ENCODE data around the gene CSF2RB.

CSF2RB gene

GRCh38 chr22:36953239-36954080 lies 40.0 kb downstream of the CSF2RB start:
- TF ChIP-seq TCF12 (IDR thresholded peaks at IDR 0.05; ENCODE audit: low read depth) (no peak), FOXM1 (IDR thresholded peaks at IDR 0.05; ENCODE audit: borderline replicate concordance, low read depth) (no peak), EGR1 (IDR thresholded peaks at IDR 0.05) (no peak), REST (IDR thresholded peaks at IDR 0.05; ENCODE audit: low read depth) (no peak), ZBTB7A (IDR thresholded peaks at IDR 0.05; ENCODE audit: low read depth) (no peak), USF1 (IDR thresholded peaks at IDR 0.05) (no peak), YY1 (IDR thresholded peaks at IDR 0.05; ENCODE audit: low read depth) (no peak), TAF1 (IDR thresholded peaks at IDR 0.05; ENCODE audit: low read depth) (no peak), EP300 (IDR thresholded peaks at IDR 0.05; ENCODE audit: borderline replicate concordance) (no peak)

GRCh38 chr22:36954251-36955014 lies 41.0 kb downstream of the CSF2RB start:
- TF ChIP-seq YY1 (IDR thresholded peaks at IDR 0.05; ENCODE audit: low read depth): no peak
- TF ChIP-seq CEBPB (IDR thresholded peaks at IDR 0.05): no peak
- no peak for TF ChIP-seq EP300 (IDR thresholded peaks at IDR 0.05; ENCODE audit: borderline replicate concordance)
- no peak for TF ChIP-seq NFIC (IDR thresholded peaks at IDR 0.05)

GRCh38 chr22:36955691-36956090 lies 42.3 kb downstream of the CSF2RB start:
- no peak for TF ChIP-seq EP300 (IDR thresholded peaks at IDR 0.05; ENCODE audit: borderline replicate concordance)

GRCh38 chr22:36958366-36958765 lies 44.9 kb downstream of the CSF2RB start:
- no peak for TF ChIP-seq ZBTB7A (IDR thresholded peaks at IDR 0.05; ENCODE audit: low read depth)
- TF ChIP-seq NFIC (IDR thresholded peaks at IDR 0.05): no peak
- TF ChIP-seq YY1 (IDR thresholded peaks at IDR 0.05; ENCODE audit: low read depth): no peak
- TF ChIP-seq USF1 (IDR thresholded peaks at IDR 0.05): no peak

GRCh38 chr22:36961626-36962025 lies 48.2 kb downstream of the CSF2RB start:
- TF ChIP-seq TAF1 (IDR thresholded peaks at IDR 0.05; ENCODE audit: low read depth): no peak
- TF ChIP-seq NFIC (IDR thresholded peaks at IDR 0.05): no peak
- no peak for TF ChIP-seq TCF12 (IDR thresholded peaks at IDR 0.05; ENCODE audit: low read depth)
- no peak for TF ChIP-seq USF1 (IDR thresholded peaks at IDR 0.05)
- no peak for TF ChIP-seq EGR1 (IDR thresholded peaks at IDR 0.05)
- TF ChIP-seq CREB1 (IDR thresholded peaks at IDR 0.05; ENCODE audit: low read depth): no peak
- no peak for TF ChIP-seq CEBPB (IDR thresholded peaks at IDR 0.05)
- TF ChIP-seq YY1 (IDR thresholded peaks at IDR 0.05; ENCODE audit: low read depth): no peak
- TF ChIP-seq EP300 (IDR thresholded peaks at IDR 0.05; ENCODE audit: borderline replicate concordance): no peak

GRCh38 chr22:36963302-36963701 lies 49.9 kb downstream of the CSF2RB start:
- TF ChIP-seq EP300 (IDR thresholded peaks at IDR 0.05; ENCODE audit: borderline replicate concordance): no peak

- TF ChIP-seq FOXM1 (IDR thresholded peaks at IDR 0.05; ENCODE audit: borderline replicate concordance, low read depth) (no peak), YY1 (IDR thresholded peaks at IDR 0.05; ENCODE audit: low read depth) (no peak), EP300 (IDR thresholded peaks at IDR 0.05; ENCODE audit: borderline replicate concordance) (no peak), TCF12 (IDR thresholded peaks at IDR 0.05; ENCODE audit: low read depth) (no peak), NFIC (IDR thresholded peaks at IDR 0.05) (no peak), CREB1 (IDR thresholded peaks at IDR 0.05; ENCODE audit: low read depth) (no peak), CEBPB (IDR thresholded peaks at IDR 0.05) (no peak)
Measured at GRCh38 chr22:36964106-36964505, 50.7 kb downstream of the CSF2RB start.

- no peak for TF ChIP-seq CEBPB (IDR thresholded peaks at IDR 0.05)
- no peak for TF ChIP-seq EP300 (IDR thresholded peaks at IDR 0.05; ENCODE audit: borderline replicate concordance)
- TF ChIP-seq USF1 (IDR thresholded peaks at IDR 0.05): no peak
- TF ChIP-seq CREB1 (IDR thresholded peaks at IDR 0.05; ENCODE audit: low read depth): no peak
- no peak for TF ChIP-seq ZBTB7A (IDR thresholded peaks at IDR 0.05; ENCODE audit: low read depth)
- no peak for TF ChIP-seq REST (IDR thresholded peaks at IDR 0.05; ENCODE audit: low read depth)
- TF ChIP-seq TCF12 (IDR thresholded peaks at IDR 0.05; ENCODE audit: low read depth): no peak
- TF ChIP-seq EGR1 (IDR thresholded peaks at IDR 0.05): no peak
- no peak for TF ChIP-seq TAF1 (IDR thresholded peaks at IDR 0.05; ENCODE audit: low read depth)
- no peak for TF ChIP-seq YY1 (IDR thresholded peaks at IDR 0.05; ENCODE audit: low read depth)
- TF ChIP-seq NFIC (IDR thresholded peaks at IDR 0.05): no peak
- TF ChIP-seq TEAD4 (IDR thresholded peaks at IDR 0.05): no peak
- TF ChIP-seq FOXM1 (IDR thresholded peaks at IDR 0.05; ENCODE audit: borderline replicate concordance, low read depth): no peak
- no peak for TF ChIP-seq MAX (IDR thresholded peaks at IDR 0.05)
- no peak for TF ChIP-seq RAD21 (IDR thresholded peaks at IDR 0.05; ENCODE audit: low read depth)
Measured at GRCh38 chr22:36965696-36966095, 52.3 kb downstream of the CSF2RB start.
